IMR-90 (cell line): Measurements from ENCODE around the gene ARHGEF12. TPM values are rescaled to one million over a fixed set of nuclear protein-coding genes. Genes with fewer than 3 reads are reported as not detected.

Experiments
- ATAC-seq: fragments of 200-7000 bp; cut with Tn5 transposase; 2 replicates; pipeline ENCODE4 v1.9.1; 2020; ENCODE audit warnings: low read depth, mild to moderate bottlenecking, moderate library complexity
- BruUV-seq: library from RNA; stranded (reverse); fragments of 400-500 nt; replicated peaks from 2 replicates; lab custom pipeline; 2021; lab: Mats Ljungman, UMichigan
- CTCF ChIA-PET: fragments of 300-600 bp; formaldehyde crosslinking; extraction: SDS; loops from one replicate; lab custom pipeline; 2021; ENCODE audit warnings: antibody characterized with exemption; lab: Yijun Ruan, JAX
- POLR2A ChIA-PET: fragments of 300-600 bp; sonication (Branson Sonifier 250); formaldehyde crosslinking; loops from one replicate; lab custom pipeline; 2022; ENCODE audit warnings: antibody characterized with exemption; ENCODE audit not compliant: unreplicated experiment; lab: Charles Lee
- DNase-seq: peaks from one replicate; pipeline ENCODE4 v3.0.0; 2013
- H2AFZ ChIP-seq: replicated peaks from 2 replicates; pipeline ENCODE3; 2013; ENCODE audit warnings: low read length, mild to moderate bottlenecking; ENCODE audit not compliant: poor library complexity
- H2AK5ac ChIP-seq: 2 replicates; pipeline ENCODE4 v1.6.1; 2013; ENCODE audit warnings: low read depth, low read length, inconsistent platforms
- H2AK9ac ChIP-seq: replicated peaks from 2 replicates; pipeline ENCODE3; 2013; ENCODE audit warnings: mild to moderate bottlenecking, low read depth, low read length, moderate library complexity; ENCODE audit not compliant: poor library complexity
- H2BK120ac ChIP-seq: 2 replicates; pipeline ENCODE4 v1.6.1; 2013; ENCODE audit warnings: low read depth, low read length, inconsistent platforms
- H2BK15ac ChIP-seq: 3 replicates; pipeline ENCODE4 v1.6.1; 2013; ENCODE audit warnings: low read depth, low read length, inconsistent platforms
- H2BK20ac ChIP-seq: 2 replicates; pipeline ENCODE4 v1.6.1; 2013; ENCODE audit warnings: low read depth, mild to moderate bottlenecking, inconsistent platforms, low read length, moderate library complexity
- H2BK5ac ChIP-seq: 2 replicates; pipeline ENCODE4 v1.6.1; 2013; ENCODE audit warnings: mild to moderate bottlenecking, low read depth, low read length, inconsistent platforms; ENCODE audit not compliant: poor library complexity, severe bottlenecking
- H3K14ac ChIP-seq: replicated peaks from 2 replicates; pipeline ENCODE4 v1.6.1; 2013; ENCODE audit warnings: low read depth, low read length, inconsistent platforms
- H3K18ac ChIP-seq: 2 replicates; pipeline ENCODE4 v1.6.1; 2013; ENCODE audit warnings: low read depth, low read length, control low read depth
- H3K23ac ChIP-seq: 2 replicates; pipeline ENCODE4 v1.6.1; 2013; ENCODE audit warnings: low read depth, low read length, inconsistent platforms
- H3K27ac ChIP-seq: 2 replicates; pipeline ENCODE4 v1.5.1; 2013; ENCODE audit warnings: mild to moderate bottlenecking, control low read depth, low read length; ENCODE audit not compliant: insufficient read depth
- H3K27me3 ChIP-seq: 2 replicates; pipeline ENCODE4 v1.6.1; 2013; ENCODE audit warnings: low read length; ENCODE audit not compliant: control insufficient read depth, insufficient read depth
- H3K36me3 ChIP-seq: 2 replicates; pipeline ENCODE4 v1.6.1; 2013; ENCODE audit warnings: low read length, mixed read lengths; ENCODE audit not compliant: control insufficient read depth, insufficient read depth
- H3K4ac ChIP-seq: 2 replicates; pipeline ENCODE4 v1.6.1; 2013; ENCODE audit warnings: low read depth, low read length, inconsistent platforms
- H3K4me1 ChIP-seq: 2 replicates; pipeline ENCODE4 v1.6.1; 2013; ENCODE audit warnings: low read length, mixed read lengths; ENCODE audit not compliant: control insufficient read depth, insufficient read depth
- H3K4me2 ChIP-seq: 2 replicates; pipeline ENCODE4 v1.6.1; 2013; ENCODE audit warnings: low read depth, mild to moderate bottlenecking, control low read depth, low read length, moderate library complexity
- H3K4me3 ChIP-seq: 2 replicates; pipeline ENCODE4 v1.5.1; 2013; ENCODE audit warnings: low read depth, mild to moderate bottlenecking, control low read depth, low read length, moderate library complexity; ENCODE audit not compliant: insufficient read depth
- H3K56ac ChIP-seq: 2 replicates; pipeline ENCODE4 v1.6.1; 2013; ENCODE audit warnings: low read length, inconsistent platforms; ENCODE audit not compliant: insufficient read depth; ENCODE audit errors: extremely low read depth
- H3K79me1 ChIP-seq, 2 experiments: 2 replicates each; pipeline ENCODE4 v1.6.1; 2013; ENCODE audit warnings: low read length in 2 of 2, inconsistent platforms in 1 of 2, low read depth in 1 of 2
- H3K9ac ChIP-seq: 2 replicates; pipeline ENCODE4 v1.6.1; 2013; ENCODE audit warnings: low read depth, low read length, control low read depth
- H3K9me1 ChIP-seq: 2 replicates; pipeline ENCODE4 v1.6.1; 2013; ENCODE audit warnings: low read length, inconsistent platforms; ENCODE audit not compliant: insufficient read depth
- H3K9me3 ChIP-seq: 2 replicates; pipeline ENCODE4 v1.6.1; 2013; ENCODE audit warnings: low read length; ENCODE audit not compliant: control insufficient read depth, insufficient read depth
- H4K20me1 ChIP-seq: 2 replicates; pipeline ENCODE4 v1.6.1; 2013; ENCODE audit warnings: low read length, inconsistent platforms; ENCODE audit not compliant: insufficient read depth
- H4K5ac ChIP-seq: 2 replicates; pipeline ENCODE4 v1.6.1; 2013; ENCODE audit warnings: mild to moderate bottlenecking, low read depth, low read length, control low read depth
- H4K8ac ChIP-seq, 2 experiments: 2 replicates each; pipeline ENCODE4 v1.6.1; 2013; ENCODE audit warnings: low read depth in 2 of 2, low read length in 2 of 2, control low read depth in 1 of 2, inconsistent platforms in 1 of 2
- H4K91ac ChIP-seq: 2 replicates; pipeline ENCODE4 v1.6.1; 2013; ENCODE audit warnings: low read depth, low read length, inconsistent platforms; ENCODE audit not compliant: insufficient read depth
- BHLHE40 ChIP-seq: fragments of 150-350 bp; IDR thresholded peaks from 2 replicates; pipeline ENCODE4 v1.6.1; 2016; ENCODE audit warnings: mild to moderate bottlenecking, low read depth, low read length
- CEBPB ChIP-seq: IDR thresholded peaks from 2 replicates; pipeline ENCODE4 v1.6.1; 2012; ENCODE audit warnings: low read depth, low read length, improper control_type of control experiment
- CHD1 ChIP-seq: IDR thresholded peaks from 2 replicates; pipeline ENCODE4 v1.6.1; 2012; ENCODE audit warnings: low read depth, low read length, improper control_type of control experiment
- FOS ChIP-seq: fragments of 150-350 bp; IDR thresholded peaks from 2 replicates; pipeline ENCODE4 v1.6.1; 2016; ENCODE audit warnings: low read depth, low read length
- MAFK ChIP-seq: IDR thresholded peaks from 2 replicates; pipeline ENCODE4 v1.6.1; 2012; ENCODE audit warnings: low read depth, low read length, improper control_type of control experiment
- MAZ ChIP-seq: IDR thresholded peaks from 2 replicates; pipeline ENCODE4 v1.6.1; 2012; ENCODE audit warnings: low read depth, mild to moderate bottlenecking, low read length, improper control_type of control experiment, moderate library complexity, borderline replicate concordance
- MXI1 ChIP-seq: IDR thresholded peaks from 2 replicates; pipeline ENCODE4 v1.6.1; 2012; ENCODE audit warnings: low read depth, mild to moderate bottlenecking, low read length, moderate library complexity, borderline replicate concordance
- NFE2L2 ChIP-seq: fragments of 150-350 bp; IDR thresholded peaks from 2 replicates; pipeline ENCODE4 v1.6.1; 2016; ENCODE audit warnings: low read depth, mild to moderate bottlenecking, low read length
- POLR2A ChIP-seq: IDR thresholded peaks from 2 replicates; pipeline ENCODE4 v1.6.1; 2012; ENCODE audit warnings: mild to moderate bottlenecking, low read depth, low read length
- RAD21 ChIP-seq: IDR thresholded peaks from 2 replicates; pipeline ENCODE4 v1.6.1; 2012; ENCODE audit warnings: low read length, improper control_type of control experiment
- RCOR1 ChIP-seq: IDR thresholded peaks from 2 replicates; pipeline ENCODE4 v1.6.1; 2012; ENCODE audit warnings: mild to moderate bottlenecking, low read length, improper control_type of control experiment; ENCODE audit not compliant: insufficient replicate concordance
- RFX5 ChIP-seq: IDR thresholded peaks from 2 replicates; pipeline ENCODE4 v1.8.0; 2012; ENCODE audit warnings: low read depth, mild to moderate bottlenecking, low read length, moderate library complexity
- SMC3 ChIP-seq: fragments of 150-350 bp; IDR thresholded peaks from 2 replicates; pipeline ENCODE4 v1.6.1; 2016; ENCODE audit warnings: low read depth, mild to moderate bottlenecking, antibody characterized with exemption, low read length, moderate library complexity
- WGBS, 2 experiments: methylation state at CpG; one replicate each; pipeline versions ENCODE4 v1.1.5 to v1.1.7; 2013; ENCODE audit warnings: missing lambda C conversion rate in 2 of 2; ENCODE audit not compliant: insufficient read length in 1 of 2; ENCODE audit errors: extremely low coverage in 2 of 2; 5-methylcytosine and 5-hydroxymethylcytosine counted together
- dilution Hi-C: fragments of 300-500 bp; cut with HindIII; formaldehyde crosslinking; loops from one replicate; pipeline ENCODE4 v1.14.3; 2018; ENCODE audit warnings: low sequenced_read_pairs; ENCODE audit not compliant: unreplicated experiment
- in situ Hi-C: fragments of 300-500 bp; cut with MboI; formaldehyde crosslinking; loops from 3 replicates; pipeline ENCODE4 v1.14.3; 2019; ENCODE audit warnings: low sequenced_read_pairs, inconsistent platforms, mixed read lengths
- intact Hi-C: fragments of 100-400 bp; cut with micrococcal nuclease; formaldehyde crosslinking; loops from 2 replicates; pipeline ENCODE4 v1.10.0; 2022
- polyA plus RNA-seq, 3 experiments: library from polyadenylated mRNA; depleted of rRNA; stranded (reverse); fragments of >200 nt; gene quantifications; 2 replicates each; pipeline ENCODE4 v1.2.3, GENCODE V29; 2012; ENCODE audit warnings: low replicate concordance in 1 of 3
- total RNA-seq: library from RNA; depleted of rRNA; stranded (reverse); fragments of >200 nt; gene quantifications from 2 replicates; pipeline ENCODE4 v1.2.3, GENCODE V29; 2012
- TF ChIP-seq, protein P1 (sequence below): fragments of 150-350 bp; IDR thresholded peaks from 2 replicates; pipeline ENCODE4 v1.6.1; 2016; ENCODE audit warnings: low read depth, mild to moderate bottlenecking, low read length, moderate library complexity, borderline replicate concordance
- TF ChIP-seq, protein P2 (sequence below): fragments of 150-350 bp; IDR thresholded peaks from 2 replicates; pipeline ENCODE4 v1.6.1; 2017; ENCODE audit warnings: mild to moderate bottlenecking, antibody characterized with exemption, low read length, low read depth
- TF ChIP-seq, protein P3 (sequence below): conservative IDR thresholded peaks from 2 replicates; pipeline ENCODE4 v1.5.1; 2012; ENCODE audit warnings: mild to moderate bottlenecking, low read depth, low read length, improper control_type of control experiment

ARHGEF12 gene
- total and polyA plus RNA-seq, 2 of the 4 experiments (the other 2 are of a cell fraction) = 25.5 to 115 TPM

DNA sequence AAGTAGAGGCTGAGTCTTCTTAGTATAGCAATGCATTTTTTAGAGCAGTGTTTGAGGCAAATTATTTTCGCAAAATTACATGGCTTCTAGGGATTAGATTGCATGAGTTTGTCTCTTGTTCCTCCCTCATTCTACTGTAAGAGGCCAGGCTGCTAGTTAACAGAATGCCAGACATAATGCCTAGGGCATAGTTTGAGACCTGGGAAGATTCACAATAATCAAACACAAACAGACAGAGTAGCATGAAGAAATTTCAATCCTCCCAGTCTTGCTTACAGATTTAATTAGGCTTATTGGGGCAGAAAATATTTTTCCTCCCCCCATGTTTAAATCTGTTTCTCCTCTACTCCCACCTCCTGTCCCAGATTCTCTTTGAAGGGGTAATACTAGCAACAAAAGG lies 48.3 kb downstream of the ARHGEF12 start:
- Histone ChIP-seq H3K9ac (no peak overlapping the region), H3K27me3 (no peaks in the 10 kb centered on the region), H3K4me1 (peaks cover 15% of the 10 kb centered on the region), H3K18ac (no peak overlapping the region), H3K79me1 (peaks cover 9 to 61% of the 10 kb centered on the region in 2 experiments; a peak in 2 of 4 replicates), H2BK5ac (no peak overlapping the region), H2BK15ac (no peak overlapping the region), H3K9me3 (no peaks in the 10 kb centered on the region), H4K20me1 (peaks cover 72% of the 10 kb centered on the region; the same call in 1 of the 2 replicates), H3K4ac (no peak overlapping the region), H3K56ac (no peak overlapping the region), H3K36me3 (no peaks in the 10 kb centered on the region), H3K27ac (no peak overlapping the region), H2BK20ac (no peak overlapping the region), H3K4me3 (no peak overlapping the region), H4K8ac (no peak overlapping the region), H2AFZ (no peak overlapping the region), H2AK9ac (no peak overlapping the region), H4K91ac (no peak overlapping the region), H3K23ac (no peak overlapping the region), H3K14ac (no peak overlapping the region; the same call in 1 of the 2 replicates), H4K5ac (no peak overlapping the region), H3K9me1 (peaks cover 9% of the 10 kb centered on the region), H2BK120ac (no peak overlapping the region), H2AK5ac (no peak overlapping the region), H3K4me2 (no peak overlapping the region)
- CTCF ChIA-PET = no interaction called here
- dilution Hi-C loops = no loop called here
- ATAC-seq (no peak), DNase-seq (no peak)
- POLR2A ChIA-PET = no interaction called here
- no peak for TF ChIP-seq FOS
- TF ChIP-seq NFE2L2 = no peak
- no peak for TF ChIP-seq CEBPB
- TF ChIP-seq POLR2A = no peak
- no peak for TF ChIP-seq RFX5
- TF ChIP-seq MXI1 = no peak
- TF ChIP-seq RCOR1 = no peak
- no peak for TF ChIP-seq CHD1
- no peak for TF ChIP-seq MAZ
- TF ChIP-seq, protein P1, sequence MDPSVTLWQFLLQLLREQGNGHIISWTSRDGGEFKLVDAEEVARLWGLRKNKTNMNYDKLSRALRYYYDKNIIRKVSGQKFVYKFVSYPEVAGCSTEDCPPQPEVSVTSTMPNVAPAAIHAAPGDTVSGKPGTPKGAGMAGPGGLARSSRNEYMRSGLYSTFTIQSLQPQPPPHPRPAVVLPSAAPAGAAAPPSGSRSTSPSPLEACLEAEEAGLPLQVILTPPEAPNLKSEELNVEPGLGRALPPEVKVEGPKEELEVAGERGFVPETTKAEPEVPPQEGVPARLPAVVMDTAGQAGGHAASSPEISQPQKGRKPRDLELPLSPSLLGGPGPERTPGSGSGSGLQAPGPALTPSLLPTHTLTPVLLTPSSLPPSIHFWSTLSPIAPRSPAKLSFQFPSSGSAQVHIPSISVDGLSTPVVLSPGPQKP = no peak
- TF ChIP-seq SMC3 = no peak
- no peak for TF ChIP-seq MAFK
- no peak for TF ChIP-seq RAD21
- TF ChIP-seq BHLHE40 = no peak
- TF ChIP-seq, protein P2, sequence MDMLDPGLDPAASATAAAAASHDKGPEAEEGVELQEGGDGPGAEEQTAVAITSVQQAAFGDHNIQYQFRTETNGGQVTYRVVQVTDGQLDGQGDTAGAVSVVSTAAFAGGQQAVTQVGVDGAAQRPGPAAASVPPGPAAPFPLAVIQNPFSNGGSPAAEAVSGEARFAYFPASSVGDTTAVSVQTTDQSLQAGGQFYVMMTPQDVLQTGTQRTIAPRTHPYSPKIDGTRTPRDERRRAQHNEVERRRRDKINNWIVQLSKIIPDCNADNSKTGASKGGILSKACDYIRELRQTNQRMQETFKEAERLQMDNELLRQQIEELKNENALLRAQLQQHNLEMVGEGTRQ = no peak
- TF ChIP-seq, protein P3, sequence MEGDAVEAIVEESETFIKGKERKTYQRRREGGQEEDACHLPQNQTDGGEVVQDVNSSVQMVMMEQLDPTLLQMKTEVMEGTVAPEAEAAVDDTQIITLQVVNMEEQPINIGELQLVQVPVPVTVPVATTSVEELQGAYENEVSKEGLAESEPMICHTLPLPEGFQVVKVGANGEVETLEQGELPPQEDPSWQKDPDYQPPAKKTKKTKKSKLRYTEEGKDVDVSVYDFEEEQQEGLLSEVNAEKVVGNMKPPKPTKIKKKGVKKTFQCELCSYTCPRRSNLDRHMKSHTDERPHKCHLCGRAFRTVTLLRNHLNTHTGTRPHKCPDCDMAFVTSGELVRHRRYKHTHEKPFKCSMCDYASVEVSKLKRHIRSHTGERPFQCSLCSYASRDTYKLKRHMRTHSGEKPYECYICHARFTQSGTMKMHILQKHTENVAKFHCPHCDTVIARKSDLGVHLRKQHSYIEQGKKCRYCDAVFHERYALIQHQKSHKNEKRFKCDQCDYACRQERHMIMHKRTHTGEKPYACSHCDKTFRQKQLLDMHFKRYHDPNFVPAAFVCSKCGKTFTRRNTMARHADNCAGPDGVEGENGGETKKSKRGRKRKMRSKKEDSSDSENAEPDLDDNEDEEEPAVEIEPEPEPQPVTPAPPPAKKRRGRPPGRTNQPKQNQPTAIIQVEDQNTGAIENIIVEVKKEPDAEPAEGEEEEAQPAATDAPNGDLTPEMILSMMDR = no peak
- BruUV-seq = no TSS peak
- in situ Hi-C loops = no loop called here
- intact Hi-C loops = no loop called here
- WGBS, 2 experiments = no CpG with 5 or more reads among the region's 1 CpG
